ENCODE results near the gene DNAJB2.

Gene DNAJB2

GRCh38 chr2:219325136-219325535 lies 46.0 kb downstream of the DNAJB2 start:
- H3K4me1 ChIP-seq (ENCODE audit: control insufficient read depth, insufficient read depth, low read length): no peaks in the 10 kb centered on the region
- no peaks in the 10 kb centered on the region for H3K36me3 ChIP-seq (ENCODE audit: control insufficient read depth, insufficient read depth, low read length)
- H3K9me3 ChIP-seq (ENCODE audit: control insufficient read depth, insufficient read depth, low read length): no peaks in the 10 kb centered on the region
- H3K4me3 ChIP-seq (ENCODE audit: low read length): no peak overlapping the region
- no peaks in the 10 kb centered on the region; the same call in 1 of the 2 replicates for H3K27me3 ChIP-seq (ENCODE audit: control insufficient read depth, insufficient read depth, low read length)
- no peak for DNase-seq (ENCODE audit: low read depth, low spot score)
- no CpG with 5 or more reads among the region's 4 CpGs for WGBS (ENCODE audit: insufficient coverage, insufficient read length)
- no peak overlapping the region for H3K27ac ChIP-seq (ENCODE audit: low read length)

- WGBS (ENCODE audit: insufficient coverage, insufficient read length): no CpG with 5 or more reads among the region's 9 CpGs
- no peaks in the 10 kb centered on the region for H3K4me1 ChIP-seq (ENCODE audit: control insufficient read depth, insufficient read depth, low read length)
- no peak for DNase-seq (ENCODE audit: low read depth, low spot score)
Measured at GRCh38 chr2:219325657-219326315, 46.6 kb downstream of the DNAJB2 start.

GRCh38 chr2:219327719-219328118 lies 48.6 kb downstream of the DNAJB2 start:
- peaks cover 21% of the 10 kb centered on the region for H3K27me3 ChIP-seq (ENCODE audit: control insufficient read depth, insufficient read depth, low read length)
- H3K4me3 ChIP-seq (ENCODE audit: low read length): no peak overlapping the region
- H3K27ac ChIP-seq (ENCODE audit: low read length): no peak overlapping the region
- H3K9me3 ChIP-seq (ENCODE audit: control insufficient read depth, insufficient read depth, low read length): no peaks in the 10 kb centered on the region
- no CpG with 5 or more reads among the region's 2 CpGs for WGBS (ENCODE audit: insufficient coverage, insufficient read length)
- H3K4me1 ChIP-seq (ENCODE audit: control insufficient read depth, insufficient read depth, low read length): no peaks in the 10 kb centered on the region
- H3K36me3 ChIP-seq (ENCODE audit: control insufficient read depth, insufficient read depth, low read length): no peaks in the 10 kb centered on the region
- no peak for DNase-seq (ENCODE audit: low read depth, low spot score)

More at GRCh38 chr2:219325657-219326315, 46.6 kb downstream of the DNAJB2 start:
- H3K36me3 ChIP-seq (ENCODE audit: control insufficient read depth, insufficient read depth, low read length): no peaks in the 10 kb centered on the region
- peaks cover 4% of the 10 kb centered on the region; the same call in 1 of the 2 replicates for H3K27me3 ChIP-seq (ENCODE audit: control insufficient read depth, insufficient read depth, low read length)
- no peaks in the 10 kb centered on the region for H3K9me3 ChIP-seq (ENCODE audit: control insufficient read depth, insufficient read depth, low read length)
- H3K27ac ChIP-seq (ENCODE audit: low read length): no peak overlapping the region
- no peak overlapping the region for H3K4me3 ChIP-seq (ENCODE audit: low read length)

- Histone ChIP-seq H3K4me1 (ENCODE audit: control insufficient read depth, insufficient read depth, low read length) (no peaks in the 10 kb centered on the region), H3K27me3 (ENCODE audit: control insufficient read depth, insufficient read depth, low read length) (peaks cover 24% of the 10 kb centered on the region), H3K9me3 (ENCODE audit: control insufficient read depth, insufficient read depth, low read length) (no peaks in the 10 kb centered on the region), H3K4me3 (ENCODE audit: low read length) (no peak overlapping the region), H3K27ac (ENCODE audit: low read length) (no peak overlapping the region), H3K36me3 (ENCODE audit: control insufficient read depth, insufficient read depth, low read length) (no peaks in the 10 kb centered on the region)
- no peak for DNase-seq (ENCODE audit: low read depth, low spot score)
- no CpG with 5 or more reads among the region's 39 CpGs for WGBS (ENCODE audit: insufficient coverage, insufficient read length)
Measured at GRCh38 chr2:219331560-219332213, 52.5 kb downstream of the DNAJB2 start.

- no peak within 1 kb of the TSS; the same call in 1 of the 2 replicates for H3K4me3 ChIP-seq (ENCODE audit: low read length)
- no peaks in the 10 kb centered on the region for H3K36me3 ChIP-seq (ENCODE audit: control insufficient read depth, insufficient read depth, low read length)
- H3K9me3 ChIP-seq (ENCODE audit: control insufficient read depth, insufficient read depth, low read length): no peaks in the 10 kb centered on the region
- no peaks in the 10 kb centered on the region for H3K4me1 ChIP-seq (ENCODE audit: control insufficient read depth, insufficient read depth, low read length)
- no peak for DNase-seq (ENCODE audit: low read depth, low spot score)
- peaks cover 24% of the 10 kb centered on the region for H3K27me3 ChIP-seq (ENCODE audit: control insufficient read depth, insufficient read depth, low read length)
- no CpG with 5 or more reads among the region's 24 CpGs for WGBS (ENCODE audit: insufficient coverage, insufficient read length)
- no peak within 1 kb of the TSS for H3K27ac ChIP-seq (ENCODE audit: low read length)
Measured at GRCh38 chr2:219332542-219332941, 53.4 kb downstream of the DNAJB2 start, which contains the start of gene RESP18. Gene RESP18, minus strand, starts transcription at chr2:219332744.

- Histone ChIP-seq H3K9me3 (ENCODE audit: control insufficient read depth, insufficient read depth, low read length) (no peaks in the 10 kb centered on the region), H3K4me3 (ENCODE audit: low read length) (no peak overlapping the region), H3K36me3 (ENCODE audit: control insufficient read depth, insufficient read depth, low read length) (no peaks in the 10 kb centered on the region), H3K4me1 (ENCODE audit: control insufficient read depth, insufficient read depth, low read length) (no peaks in the 10 kb centered on the region), H3K27me3 (ENCODE audit: control insufficient read depth, insufficient read depth, low read length) (peaks cover 24% of the 10 kb centered on the region), H3K27ac (ENCODE audit: low read length) (no peak overlapping the region)
- no CpG with 5 or more reads among the region's 2 CpGs for WGBS (ENCODE audit: insufficient coverage, insufficient read length)
- DNase-seq (ENCODE audit: low read depth, low spot score): no peak
Measured at GRCh38 chr2:219334076-219334475, 54.9 kb downstream of the DNAJB2 start.

GRCh38 chr2:219335373-219335786 lies 56.2 kb downstream of the DNAJB2 start:
- H3K27me3 ChIP-seq (ENCODE audit: control insufficient read depth, insufficient read depth, low read length): peaks cover 24% of the 10 kb centered on the region
- no peak overlapping the region for H3K27ac ChIP-seq (ENCODE audit: low read length)
- no peaks in the 10 kb centered on the region for H3K9me3 ChIP-seq (ENCODE audit: control insufficient read depth, insufficient read depth, low read length)
- H3K36me3 ChIP-seq (ENCODE audit: control insufficient read depth, insufficient read depth, low read length): no peaks in the 10 kb centered on the region
- DNase-seq (ENCODE audit: low read depth, low spot score): no peak
- WGBS (ENCODE audit: insufficient coverage, insufficient read length): no CpG with 5 or more reads among the region's 5 CpGs
- no peaks in the 10 kb centered on the region for H3K4me1 ChIP-seq (ENCODE audit: control insufficient read depth, insufficient read depth, low read length)
- no peak overlapping the region for H3K4me3 ChIP-seq (ENCODE audit: low read length)

All from iPS DF 6.9 (cell line).